Anterior cingulate cortex (tissue), 58 donors: ENCODE results near the gene MBLAC1.

ENCODE experiments used
- DNase-seq, 58 donors: peaks; one replicate each; lab custom pipeline; 2025; lab: John Stamatoyannopoulos, UW

MBLAC1 gene

DNA sequence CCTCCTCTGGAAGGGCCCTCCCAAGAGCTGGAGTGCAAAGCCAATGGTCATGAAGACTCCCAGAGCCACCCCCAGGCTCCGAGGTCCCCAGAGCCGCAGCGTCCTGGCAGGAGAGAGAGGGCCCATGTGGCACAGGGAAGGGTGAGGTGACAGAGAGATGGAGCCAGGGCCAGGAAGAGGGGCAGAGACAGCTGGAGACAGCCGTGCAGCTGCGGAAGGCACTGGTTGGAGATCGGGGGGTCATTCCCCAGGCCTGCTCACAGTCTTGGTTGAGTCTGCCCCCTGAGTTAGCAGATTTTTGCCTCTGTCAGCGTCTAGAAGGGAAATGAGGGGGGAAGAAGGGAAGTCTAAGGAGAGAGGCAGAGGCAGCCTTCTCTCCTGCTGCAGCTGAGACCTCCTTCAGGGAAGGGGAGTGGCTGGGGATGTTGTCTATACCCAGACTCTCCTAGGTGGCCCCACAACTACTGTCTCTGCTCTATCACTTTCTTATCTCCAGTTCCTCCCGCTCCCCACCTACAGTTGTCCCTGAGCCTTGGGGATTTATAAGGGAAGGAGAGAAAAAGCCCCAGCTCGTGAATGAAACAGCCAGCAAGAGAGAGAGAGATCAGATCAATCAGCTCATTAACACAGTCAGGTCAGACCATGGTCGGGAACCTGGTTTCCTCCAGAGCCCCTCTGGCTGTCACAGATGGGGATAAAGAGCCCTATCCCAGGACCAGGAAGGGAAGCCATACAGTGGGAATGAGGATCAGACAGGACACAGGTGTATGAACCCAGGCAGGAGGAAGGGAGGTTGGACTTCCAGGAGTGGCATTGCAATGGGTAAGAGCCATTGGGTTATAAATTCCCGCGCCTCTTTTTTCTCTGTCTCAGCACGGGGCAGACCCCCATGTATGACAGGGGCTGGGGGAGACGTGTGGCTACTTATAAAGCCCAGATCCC is 40.5 kb downstream of the MBLAC1 start:
- no peak for DNase-seq

DNA sequence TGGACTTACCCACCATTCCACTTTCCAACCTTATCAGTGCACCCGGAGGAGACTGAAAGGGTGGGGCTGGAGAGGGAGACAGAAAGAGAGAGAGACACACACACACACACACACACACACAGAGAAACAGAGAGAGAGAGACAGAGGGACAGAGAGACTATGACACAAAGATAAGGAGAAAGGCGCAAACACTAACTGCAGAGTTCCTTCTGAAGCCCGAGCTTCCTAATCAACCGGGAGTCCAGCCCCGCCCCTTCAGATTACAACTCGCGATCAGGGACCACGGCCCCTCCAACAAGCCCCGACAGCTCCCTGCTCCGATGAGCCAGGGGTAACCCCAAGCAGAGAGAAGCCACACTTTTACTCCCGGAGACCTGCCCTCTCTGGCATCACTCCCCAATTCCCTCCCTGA is 41.2 kb downstream of the MBLAC1 start:
- DNase-seq, result no peak

DNA sequence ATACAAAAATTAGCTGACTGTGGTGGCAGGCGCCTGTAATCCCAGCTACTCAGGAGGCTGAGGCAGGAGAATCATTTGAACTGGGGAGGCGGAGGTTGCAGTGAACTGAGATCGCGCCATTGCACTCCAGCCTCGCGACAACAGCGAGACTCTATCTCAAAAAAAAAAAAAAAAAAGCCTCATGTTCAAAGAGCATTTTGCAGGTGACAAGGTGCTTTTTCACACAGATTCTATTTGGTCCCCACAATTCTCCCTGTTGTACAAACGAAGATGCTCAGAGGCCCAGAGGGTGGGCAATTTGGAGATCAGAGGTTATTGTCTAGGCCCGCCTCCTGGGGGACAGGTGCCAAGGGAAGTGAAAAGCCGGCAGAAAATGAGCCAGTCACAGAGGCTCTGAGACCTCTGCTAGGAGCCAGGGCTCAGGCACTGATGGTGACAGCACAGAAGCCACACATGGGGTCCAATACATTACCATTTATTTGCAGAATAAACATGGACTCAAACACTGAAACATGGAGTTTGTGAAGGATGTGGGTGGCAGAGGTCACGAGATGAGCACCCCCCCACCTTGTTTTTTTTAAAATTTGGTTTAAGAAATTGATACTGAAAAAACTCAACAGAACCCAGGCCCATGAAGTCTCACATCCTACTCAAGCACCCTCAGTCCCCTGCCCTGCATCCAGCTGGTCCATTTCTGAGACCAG is 42.5 kb downstream of the MBLAC1 start:
- no peak for DNase-seq

DNA sequence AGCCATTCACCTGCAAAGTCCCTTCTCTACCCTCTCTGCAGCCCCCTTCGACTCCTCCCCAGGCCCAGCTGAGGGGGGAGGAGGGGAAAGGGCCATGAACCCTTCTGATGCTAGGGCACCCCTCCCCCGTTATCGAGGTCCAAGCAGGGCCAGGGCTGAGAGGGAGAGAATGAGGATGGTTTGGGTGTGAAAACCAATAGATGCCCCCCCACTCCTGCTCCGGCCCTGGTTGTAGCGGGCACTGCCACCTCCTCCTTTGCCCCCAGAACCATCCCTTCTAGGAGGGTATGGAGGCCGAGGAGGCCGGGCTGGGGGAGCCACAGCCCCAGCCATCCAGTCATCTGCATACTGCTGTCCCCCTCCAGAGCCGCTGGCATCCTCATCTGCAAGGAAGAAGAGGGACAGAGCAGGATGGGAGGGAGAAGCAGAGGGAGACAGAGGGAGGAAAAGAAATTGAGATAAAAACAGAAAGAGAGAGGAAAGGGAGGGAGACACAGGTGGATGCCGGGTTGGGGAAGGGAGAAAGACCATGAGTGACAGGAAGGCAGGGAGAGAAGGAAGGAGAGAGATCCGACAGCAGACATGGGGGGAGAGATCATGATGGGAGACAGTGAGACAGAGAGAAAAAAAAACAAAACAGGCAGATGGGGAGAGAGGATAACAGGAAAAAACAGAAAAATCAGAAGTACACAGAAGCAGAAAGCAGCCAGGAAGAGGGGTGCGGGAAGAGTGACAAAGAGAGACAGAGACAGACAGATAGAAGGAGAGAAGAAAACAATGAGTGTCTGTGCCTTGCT is 43.5 kb downstream of the MBLAC1 start:
- no peak for DNase-seq

GRCh38 chr7:100171087-100171681 is 44.4 kb downstream of the MBLAC1 start:
- DNase-seq, result no peak

DNA sequence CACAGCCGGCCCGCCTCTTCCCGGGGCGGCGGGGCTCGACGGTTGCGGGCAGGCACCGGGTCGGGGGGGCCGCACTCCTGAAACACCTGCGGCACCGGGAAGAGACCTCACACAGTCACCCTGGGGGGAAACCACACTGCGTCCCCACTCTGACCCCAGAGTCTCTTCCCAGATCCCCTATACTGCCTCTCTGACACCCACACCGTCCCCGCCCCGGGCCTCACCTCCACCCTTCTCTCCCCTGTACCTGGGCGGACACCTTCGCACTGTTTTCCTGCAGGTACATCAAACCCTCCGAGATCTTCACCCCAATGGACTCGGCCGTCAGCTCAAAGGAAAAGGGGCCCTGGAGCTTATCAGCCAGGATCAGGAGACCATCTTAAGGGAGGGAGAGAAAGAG is 45.1 kb downstream of the MBLAC1 start:
- DNase-seq, result no peak

DNA sequence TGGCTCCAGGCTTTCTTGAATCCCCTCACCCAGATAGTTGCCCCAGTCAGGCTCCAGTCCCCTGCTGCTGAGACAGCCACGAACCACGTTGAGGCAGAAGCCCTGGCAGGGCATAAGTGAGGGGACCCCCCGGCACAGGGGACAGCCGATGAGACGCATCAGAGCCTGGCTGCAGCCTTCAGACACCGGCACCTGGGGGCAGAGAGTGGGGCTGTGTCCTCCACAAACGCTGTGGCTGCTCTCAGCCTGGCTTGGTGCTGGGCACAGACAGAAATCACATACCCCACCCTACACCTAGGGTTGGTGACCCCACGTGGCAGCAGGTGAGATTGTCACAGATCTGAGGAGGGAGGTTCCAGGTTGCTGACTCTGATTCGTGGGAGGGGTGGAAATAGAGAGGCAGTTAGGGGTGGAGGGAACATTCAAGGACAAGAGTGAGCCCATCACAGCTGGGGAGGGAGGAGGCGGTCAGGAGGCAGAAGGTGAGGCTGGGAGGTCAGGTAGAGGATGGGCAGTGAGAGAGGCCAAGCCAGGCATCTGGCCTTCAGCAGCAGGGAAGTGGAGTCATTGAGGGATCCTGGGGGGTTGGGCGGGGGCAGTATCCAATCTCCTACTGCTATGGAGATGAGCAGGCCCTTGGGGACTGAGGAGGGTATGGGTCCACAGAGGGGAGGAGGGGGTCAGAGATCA is 47.2 kb downstream of the MBLAC1 start:
- DNase-seq, result no peak

DNA sequence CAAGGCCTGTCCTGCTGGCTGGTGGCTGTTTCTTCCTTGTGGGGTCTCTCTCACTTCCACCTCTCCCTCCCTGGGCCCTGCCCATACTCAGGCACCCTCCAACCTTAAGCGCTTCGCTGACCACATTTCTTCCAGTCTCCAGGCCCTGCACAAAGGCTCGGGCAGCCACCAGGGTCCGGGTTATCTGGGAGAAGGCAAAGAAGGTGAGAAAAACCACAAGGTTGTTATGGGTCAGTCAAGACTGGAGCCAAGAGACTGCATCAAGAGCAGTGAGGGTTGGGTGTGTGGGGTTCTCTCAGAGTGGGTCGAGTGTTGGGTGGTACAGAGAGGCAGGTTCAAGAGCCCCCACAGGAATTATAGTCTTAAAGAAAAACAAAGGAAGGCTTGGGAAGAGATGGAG is 47.8 kb downstream of the MBLAC1 start:
- no peak for DNase-seq

- DNase-seq, result no peak
Measured at GRCh38 chr7:100175296-100175935, 48.6 kb downstream of the MBLAC1 start.

GRCh38 chr7:100176096-100177044 is 49.6 kb downstream of the MBLAC1 start:
- no peak for DNase-seq

DNA sequence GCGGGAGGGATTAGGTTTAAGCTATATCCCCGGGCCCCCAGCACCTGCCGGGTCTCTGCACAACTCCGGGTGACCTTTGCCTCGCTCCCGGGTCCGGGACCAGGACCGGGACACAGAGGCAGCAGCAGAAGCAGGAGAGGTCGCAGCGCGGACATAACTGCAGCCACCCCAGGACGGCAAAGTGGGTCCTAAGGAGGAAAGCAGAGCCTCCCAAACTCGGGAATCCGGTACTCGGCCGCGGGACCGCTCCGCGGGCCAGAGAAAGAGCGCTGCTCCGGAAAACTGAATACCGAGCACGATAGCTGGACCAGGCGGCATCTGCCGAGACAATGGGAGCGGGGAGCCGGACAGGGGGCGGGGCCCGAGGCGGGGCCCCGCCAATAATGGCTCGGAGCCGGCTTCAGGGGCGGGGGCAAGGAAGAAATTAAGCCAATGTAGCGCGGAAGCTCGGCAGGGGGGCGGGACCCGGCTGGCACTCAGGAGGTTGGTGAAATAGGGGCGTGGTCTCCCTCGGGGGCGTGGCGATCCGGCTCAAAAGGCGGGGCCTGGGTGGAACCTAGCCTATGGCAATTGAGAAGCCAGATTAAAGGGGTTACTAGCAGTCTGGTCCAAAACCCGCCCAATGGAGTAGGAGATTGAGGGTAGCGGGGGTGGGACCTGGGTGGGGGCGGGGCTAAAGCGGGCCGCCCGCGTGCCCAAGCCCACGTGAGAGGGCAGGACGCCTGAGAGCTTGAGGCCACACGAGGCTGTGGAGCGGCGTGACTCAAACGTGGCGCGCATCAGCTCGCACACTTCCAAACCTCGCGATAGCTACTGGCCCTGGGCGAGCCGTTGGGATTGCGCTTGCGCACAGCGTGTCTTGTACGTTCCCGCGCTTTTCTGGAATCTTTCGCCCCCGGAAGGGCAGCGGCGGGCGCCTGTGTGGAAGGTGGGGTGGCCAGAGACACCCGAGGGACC is 50.6 kb downstream of the MBLAC1 start, which contains the start of the genes GPC2 and STAG3:
Gene GPC2, minus strand, starts transcription at position 337 of the 957 bp plus-strand sequence. Its CDS starts 182 bp downstream, at position 155.
Gene STAG3, plus strand, starts transcription at position 874 of the 957 bp plus-strand sequence. CDS start 2,639 bp downstream, outside the sequence.
- peak in 56 of 58 donors; percentile 31 to 92 (median 86) for DNase-seq
